Gastroesophageal sphincter (tissue), 4 donors: ENCODE measurements around the gene ETS2. TPM values are rescaled to one million over a fixed set of nuclear protein-coding genes. Genes with fewer than 3 reads are reported as not detected.
A peak's percentile ranks its signal among the peaks of the same experiment; 100 is the strongest.
"Not testable (repeated sequence)": the region's sequence is repeated elsewhere in the genome, so short reads cannot be mapped to it uniquely, and the experiment has no call there.

Experiments used
- ATAC-seq: fragments of 150-250 bp; one replicate; pipeline ENCODE4 v1.9.1; 2016; ENCODE audit warnings: mild to moderate bottlenecking, moderate library complexity
- H3K27ac ChIP-seq, 4 donors: fragments of 200-600 bp; sonication (generic) in 3 of 4; 1 replicate in 3 of 4; 2 replicates in 1 of 4; pipeline ENCODE4 v1.5.1; 2016 to 2019
- H3K27me3 ChIP-seq: fragments of 200-600 bp; sonication (generic); one replicate; pipeline ENCODE4 v1.5.1; 2019
- H3K36me3 ChIP-seq, 2 donors: fragments of 200-600 bp; sonication (generic); one replicate each; pipeline ENCODE4 v1.5.1; 2019; ENCODE audit warnings: control low read depth in 1 of 2
- H3K4me1 ChIP-seq, 3 donors: fragments of 200-600 bp; sonication (generic); 1 replicate in 2 of 3; 2 replicates in 1 of 3; pipeline ENCODE4 v1.5.1; 2016 to 2019; ENCODE audit warnings: control low read depth in 2 of 3
- H3K4me3 ChIP-seq, 2 donors: fragments of 200-600 bp; sonication (generic); one replicate each; pipeline ENCODE4 v1.5.1; 2019; ENCODE audit warnings: mild to moderate bottlenecking in 1 of 2, moderate library complexity in 1 of 2
- H3K9me3 ChIP-seq, 3 donors: fragments of 200-600 bp; sonication (generic); one replicate each; pipeline ENCODE4 v1.5.1; 2017 to 2019; ENCODE audit warnings: control low read depth in 2 of 3
- EP300 ChIP-seq: sonication (generic); formaldehyde crosslinking; IDR thresholded peaks from one replicate; pipeline ENCODE4 v1.6.1; 2017; ENCODE audit warnings: antibody characterized with exemption, mild to moderate bottlenecking
- POLR2A ChIP-seq, 2 donors: fragments of 450-650 bp; IDR thresholded peaks; one replicate each; pipeline ENCODE4 v1.6.1; 2017; ENCODE audit warnings: antibody characterized with exemption in 2 of 2, mild to moderate bottlenecking in 2 of 2, moderate library complexity in 1 of 2
- POLR2AphosphoS5 ChIP-seq: sonication (generic); formaldehyde crosslinking; IDR thresholded peaks from one replicate; pipeline ENCODE4 v1.6.1; 2017; ENCODE audit warnings: antibody characterized with exemption
- WGBS, 2 donors: methylation state at CpG; one replicate each; pipeline ENCODE4 v1.1.5; 2018; ENCODE audit warnings: low coverage in 1 of 2; 5-methylcytosine and 5-hydroxymethylcytosine counted together
- total RNA-seq, 4 donors: library from RNA; depleted of rRNA; stranded (reverse); fragments of >200 nt; gene quantifications; one replicate each; pipeline ENCODE4 v1.1.0, GENCODE V29; 2016
- TF ChIP-seq, protein P1 (sequence below), 4 experiments: fragments of 200-600 bp in 2 of 4; fragments of 450-650 bp in 2 of 4; sonication (generic) in 1 of 4; IDR thresholded peaks; one replicate each; pipeline ENCODE4 v1.5.1; 2017 to 2019; ENCODE audit warnings: antibody characterized with exemption in 4 of 4, mild to moderate bottlenecking in 2 of 4, moderate library complexity in 2 of 4

ETS2 gene
- total RNA-seq, 4 donors from 2014 or later = 50.9 to 169 (median 63.5) TPM

GRCh38 chr21:38823737-38824123 lies 18.0 kb downstream of the ETS2 start:
- Histone ChIP-seq H3K36me3 (peaks cover 0 to 45% of the 10 kb centered on the region in 2 donors), H3K9me3 (peaks cover 0 to 9% (median 0%) of the 10 kb centered on the region in 3 donors), H3K27me3 (no peaks in the 10 kb centered on the region), H3K27ac (peak overlapping the region; percentile 34 to 83 (median 78)), H3K4me3 (no peak overlapping the region), H3K4me1 (peaks cover 0 to 62% (median 8%) of the 10 kb centered on the region in 3 donors)
- WGBS, 2 donors = 16 to 25% methylated on average over 3 of the region's 3 CpGs
- TF ChIP-seq EP300 = no peak
- TF ChIP-seq POLR2A (IDR thresholded peaks at IDR 0.05) = no peak
- TF ChIP-seq, protein P1, sequence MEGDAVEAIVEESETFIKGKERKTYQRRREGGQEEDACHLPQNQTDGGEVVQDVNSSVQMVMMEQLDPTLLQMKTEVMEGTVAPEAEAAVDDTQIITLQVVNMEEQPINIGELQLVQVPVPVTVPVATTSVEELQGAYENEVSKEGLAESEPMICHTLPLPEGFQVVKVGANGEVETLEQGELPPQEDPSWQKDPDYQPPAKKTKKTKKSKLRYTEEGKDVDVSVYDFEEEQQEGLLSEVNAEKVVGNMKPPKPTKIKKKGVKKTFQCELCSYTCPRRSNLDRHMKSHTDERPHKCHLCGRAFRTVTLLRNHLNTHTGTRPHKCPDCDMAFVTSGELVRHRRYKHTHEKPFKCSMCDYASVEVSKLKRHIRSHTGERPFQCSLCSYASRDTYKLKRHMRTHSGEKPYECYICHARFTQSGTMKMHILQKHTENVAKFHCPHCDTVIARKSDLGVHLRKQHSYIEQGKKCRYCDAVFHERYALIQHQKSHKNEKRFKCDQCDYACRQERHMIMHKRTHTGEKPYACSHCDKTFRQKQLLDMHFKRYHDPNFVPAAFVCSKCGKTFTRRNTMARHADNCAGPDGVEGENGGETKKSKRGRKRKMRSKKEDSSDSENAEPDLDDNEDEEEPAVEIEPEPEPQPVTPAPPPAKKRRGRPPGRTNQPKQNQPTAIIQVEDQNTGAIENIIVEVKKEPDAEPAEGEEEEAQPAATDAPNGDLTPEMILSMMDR (IDR thresholded peaks at IDR 0.05) = no peak
- no peak for TF ChIP-seq POLR2AphosphoS5
- ATAC-seq = peak; percentile 4

DNA sequence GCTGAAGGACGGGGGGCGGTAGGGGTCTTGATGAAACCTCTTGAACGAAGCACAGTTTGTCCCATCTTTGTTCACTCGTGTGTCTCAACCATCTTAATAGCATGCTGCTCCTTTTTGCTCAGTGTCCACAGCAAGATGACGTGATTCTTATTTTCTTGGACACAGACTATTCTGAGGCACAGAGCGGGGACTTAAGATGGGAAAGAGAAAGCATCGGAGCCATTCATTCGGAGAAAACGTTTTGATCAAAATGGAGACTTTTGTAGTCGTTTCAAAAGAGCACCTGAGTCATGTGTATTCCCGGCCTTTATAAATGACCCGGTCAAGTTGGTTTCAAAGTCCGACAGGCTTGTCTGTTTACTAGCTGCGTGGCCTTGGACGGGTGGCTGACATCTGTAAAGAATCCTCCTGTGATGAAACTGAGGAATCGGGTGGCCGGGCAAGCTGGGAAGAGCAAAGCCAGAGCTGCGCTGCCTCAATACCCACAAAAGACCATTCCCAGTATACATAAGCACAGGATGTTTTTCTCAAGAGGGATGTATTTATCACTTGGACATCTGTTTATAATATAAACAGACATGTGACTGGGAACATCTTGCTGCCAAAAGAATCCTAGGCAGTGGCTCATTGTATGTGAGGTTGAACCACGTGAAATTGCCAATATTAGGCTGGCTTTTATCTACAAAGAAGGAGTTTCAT lies 18.5 kb downstream of the ETS2 start:
- peak; percentile 78 for TF ChIP-seq POLR2AphosphoS5
- TF ChIP-seq, protein P1 (IDR thresholded peaks at IDR 0.05) = no peak
- TF ChIP-seq POLR2A (IDR thresholded peaks at IDR 0.05) = no peak
- TF ChIP-seq EP300 = no peak
- Histone ChIP-seq H3K27me3 (no peaks in the 10 kb centered on the region), H3K27ac (peak overlapping the region; percentile 34 to 83 (median 78)), H3K36me3 (peaks cover 0 to 39% of the 10 kb centered on the region in 2 donors), H3K4me1 (peaks cover 0 to 61% (median 8%) of the 10 kb centered on the region in 3 donors), H3K4me3 (no peak overlapping the region), H3K9me3 (peaks cover 0 to 9% (median 0%) of the 10 kb centered on the region in 3 donors)
- WGBS, 2 donors = 36 to 40% methylated on average over 19 of the region's 19 CpGs
- ATAC-seq = peak; percentile 51

DNA sequence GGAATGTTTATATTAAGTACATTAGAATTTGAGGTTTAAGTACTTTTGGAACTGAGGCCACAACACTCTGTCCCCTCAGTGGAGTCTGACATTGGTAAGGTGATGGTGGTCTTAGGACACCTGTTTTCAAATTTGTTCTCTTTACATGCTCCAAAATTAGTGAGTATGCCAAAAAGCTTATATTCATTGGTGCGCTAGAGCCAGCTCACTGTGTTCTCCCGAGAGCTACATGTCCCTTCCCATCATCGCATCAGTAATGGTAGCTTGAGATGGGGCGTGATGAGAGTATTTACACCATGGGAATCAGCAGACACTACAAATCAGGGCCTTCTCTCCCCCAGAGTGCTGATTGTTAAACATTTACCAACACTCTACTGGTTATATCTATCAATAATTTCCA lies 19.5 kb downstream of the ETS2 start:
- Histone ChIP-seq H3K4me3 (no peak overlapping the region), H3K9me3 (peaks cover 0 to 9% (median 0%) of the 10 kb centered on the region in 3 donors), H3K27me3 (no peaks in the 10 kb centered on the region), H3K27ac (peak overlapping the region in 2 of 4 donors; percentile 77 to 83), H3K4me1 (peaks cover 0 to 51% (median 8%) of the 10 kb centered on the region in 3 donors), H3K36me3 (peaks cover 0 to 29% of the 10 kb centered on the region in 2 donors)
- no peak for ATAC-seq
- 94 to 100% methylated on average over 2 to 4 of the region's 4 CpGs for WGBS, 2 donors
- TF ChIP-seq POLR2A (IDR thresholded peaks at IDR 0.05) (no peak), EP300 (no peak), POLR2AphosphoS5 (no peak)
- TF ChIP-seq, protein P1 (IDR thresholded peaks at IDR 0.05) = no peak

DNA sequence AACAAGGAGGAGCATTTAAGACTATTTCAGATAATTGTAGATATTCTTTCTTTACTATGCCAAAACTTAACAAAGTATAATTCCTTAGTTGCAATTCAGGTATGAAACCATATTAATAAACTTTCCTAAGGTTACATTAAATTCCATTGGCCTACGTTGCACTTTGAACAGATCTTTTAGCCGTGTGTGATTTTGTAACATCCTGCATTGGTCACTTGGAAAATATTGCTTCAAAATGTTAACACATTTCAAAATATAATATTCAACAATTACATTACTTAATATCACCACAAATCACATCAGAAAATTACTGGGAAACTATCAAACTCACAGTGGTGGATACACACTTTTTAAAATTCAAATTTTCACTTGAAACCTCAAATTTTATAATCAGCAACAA lies 20.2 kb downstream of the ETS2 start:
- no peaks in the 10 kb centered on the region for H3K27me3 ChIP-seq
- no peak for ATAC-seq
- peaks cover 0 to 23% of the 10 kb centered on the region in 2 donors for H3K36me3 ChIP-seq
- 50 to 73% methylated on average over 2 of the region's 2 CpGs for WGBS, 2 donors
- H3K27ac ChIP-seq = no peak overlapping the region
- TF ChIP-seq POLR2AphosphoS5 (no peak), EP300 (no peak), POLR2A (IDR thresholded peaks at IDR 0.05) (no peak)
- TF ChIP-seq, protein P1 (IDR thresholded peaks at IDR 0.05) = no peak
- H3K4me3 ChIP-seq = no peak overlapping the region
- peaks cover 0 to 9% (median 0%) of the 10 kb centered on the region in 3 donors for H3K9me3 ChIP-seq
- peaks cover 1 to 48% (median 11%) of the 10 kb centered on the region in 3 donors for H3K4me1 ChIP-seq

DNA sequence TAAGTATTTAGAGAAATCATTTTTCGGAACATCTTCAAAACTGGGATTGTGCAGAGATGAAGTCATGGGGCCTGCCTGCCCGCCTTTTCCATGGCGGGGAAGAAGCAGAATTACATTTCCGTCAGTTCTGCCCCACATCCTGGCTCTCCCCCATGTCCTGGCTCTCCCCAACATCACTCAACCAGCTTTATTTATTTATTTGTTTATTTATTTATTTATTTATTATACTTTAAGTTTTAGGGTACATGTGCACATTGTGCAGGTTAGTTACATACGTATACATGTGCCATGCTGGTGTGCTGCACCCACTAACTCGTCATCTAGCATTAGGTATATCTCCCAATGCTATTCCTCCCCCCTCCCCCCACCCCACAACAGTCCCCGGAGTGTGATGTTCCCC lies 22.4 kb downstream of the ETS2 start:
- ATAC-seq, H3K27me3 ChIP-seq, H3K36me3 ChIP-seq, H3K9me3 ChIP-seq, H3K4me3 ChIP-seq, H3K27ac ChIP-seq: not testable (repeated sequence)
- WGBS, 2 donors = 96 to 100% methylated on average over 4 to 6 of the region's 7 CpGs
- H3K4me1 ChIP-seq = peaks cover 4 to 42% (median 11%) of the 10 kb centered on the region in 3 donors
